HepG2 (cell line): ENCODE data around the gene LRFN2. TPM values are rescaled to one million over a fixed set of nuclear protein-coding genes. Genes with fewer than 3 reads are reported as not detected.
A peak's percentile ranks its signal among the peaks of the same experiment; 100 is the strongest.

Source experiments
- ATAC-seq: fragments of 200-7000 bp; cut with Tn5 transposase; 3 replicates; pipeline ENCODE4 v1.9.1; 2020; ENCODE audit warnings: mild to moderate bottlenecking, moderate library complexity
- BruUV-seq: library from RNA; stranded (reverse); fragments of 400-500 nt; replicated peaks from 2 replicates; lab custom pipeline; 2021; lab: Mats Ljungman, UMichigan
- CTCF ChIA-PET: fragments of 300-600 bp; formaldehyde crosslinking; extraction: SDS; loops from one replicate; lab custom pipeline; 2021; ENCODE audit warnings: low total read pairs, inconsistent platforms, low intra/inter-chr PET ratio; lab: Yijun Ruan, JAX
- POLR2A ChIA-PET: fragments of 350-600 bp; sonication (Branson Sonifier 250); formaldehyde crosslinking; loops from one replicate; lab custom pipeline; 2020; ENCODE audit warnings: antibody characterized with exemption, inconsistent platforms; lab: Yijun Ruan, JAX
- DNase-seq: peaks from one replicate; pipeline ENCODE4 v3.0.0-alpha.2; 2015; ENCODE audit warnings: low spot score
- FAIRE-seq: peaks from 3 replicates; lab custom pipeline; 2011; peaks lifted over from hg19 to GRCh38; lab: Jason Lieb, UNC
- H2AFZ ChIP-seq: one replicate; pipeline ENCODE4 v1.6.1; 2011; ENCODE audit warnings: low read length, inconsistent platforms
- H3K27ac ChIP-seq: fragments of 300-600 bp; 3 replicates; pipeline ENCODE4 v1.8.0; 2011; ENCODE audit warnings: mixed run types, mild to moderate bottlenecking, mixed read lengths, low read length, inconsistent platforms; ENCODE audit not compliant: insufficient read depth; ENCODE audit errors: extremely low read length
- H3K27me3 ChIP-seq, 2 experiments: fragments of 200-600 bp in 1 of 2; 2 replicates in 1 of 2; 3 replicates in 1 of 2; pipeline versions ENCODE4 v1.6.0 to v1.8.0; 2011; ENCODE audit warnings: low read length in 2 of 2, mild to moderate bottlenecking in 2 of 2, moderate library complexity in 2 of 2, inconsistent platforms in 1 of 2; ENCODE audit not compliant: insufficient read depth in 2 of 2, control insufficient read depth in 1 of 2
- H3K36me3 ChIP-seq, 2 experiments: fragments of 200-600 bp in 1 of 2; replicated peaks in 1 of 2; 2 replicates in 1 of 2; 3 replicates in 1 of 2; pipeline versions ENCODE4 v1.5.1 to v1.8.0; 2011; ENCODE audit warnings: low read length in 2 of 2, inconsistent platforms in 1 of 2; ENCODE audit not compliant: insufficient read depth in 2 of 2, control insufficient read depth in 1 of 2
- H3K4me1 ChIP-seq: 2 replicates; pipeline ENCODE4 v1.5.1; 2012; ENCODE audit warnings: low read length, inconsistent platforms; ENCODE audit not compliant: insufficient read depth
- H3K4me2 ChIP-seq: 2 replicates; pipeline ENCODE4 v1.6.0; 2011; ENCODE audit warnings: low read depth, low read length, inconsistent platforms
- H3K4me3 ChIP-seq, 3 experiments: fragments of 200-600 bp in 1 of 3; sonication (generic), shearing (Covaris generic) in 1 of 3; replicated peaks in 1 of 3; 2 replicates each; pipeline ENCODE4 v1.5.1; 2011 to 2016; ENCODE audit warnings: low read length in 3 of 3, inconsistent platforms in 2 of 3, low read depth in 2 of 3, mild to moderate bottlenecking in 2 of 3, control low read depth in 1 of 3, mixed read lengths in 1 of 3; ENCODE audit not compliant: insufficient read depth in 1 of 3
- H3K79me2 ChIP-seq: one replicate; pipeline ENCODE4 v1.6.1; 2011; ENCODE audit warnings: low read length, inconsistent platforms; ENCODE audit not compliant: insufficient read depth
- H3K9ac ChIP-seq: 2 replicates; pipeline ENCODE4 v1.6.0; 2011; ENCODE audit warnings: mild to moderate bottlenecking, low read depth, low read length, inconsistent platforms; ENCODE audit not compliant: insufficient read depth
- H3K9me3 ChIP-seq: 2 replicates; pipeline ENCODE4 v1.5.1; 2012; ENCODE audit warnings: mild to moderate bottlenecking, low read length
- H4K20me1 ChIP-seq: 2 replicates; pipeline ENCODE4 v1.6.0; 2011; ENCODE audit warnings: inconsistent platforms, mild to moderate bottlenecking, low read length, moderate library complexity; ENCODE audit not compliant: insufficient read depth
- GLI4 ChIP-seq: sonication (generic); formaldehyde crosslinking; IDR thresholded peaks from 2 replicates; pipeline ENCODE4 v1.5.1; 2020; ENCODE audit warnings: missing genetic modification reagents, mild to moderate bottlenecking, moderate library complexity, borderline replicate concordance
- HOMEZ ChIP-seq: IDR thresholded peaks from 2 replicates; pipeline ENCODE4 v1.6.1; 2016; ENCODE audit warnings: low read depth
- MAFF ChIP-seq: IDR thresholded peaks from 2 replicates; pipeline ENCODE4 v1.6.1; 2011; ENCODE audit warnings: low read depth, low read length, improper control_type of control experiment
- MAFK ChIP-seq, 2 experiments: IDR thresholded peaks in 1 of 2; conservative IDR thresholded peaks in 1 of 2; 2 replicates each; pipeline ENCODE4 v1.6.1; 2011; ENCODE audit warnings: improper control_type of control experiment in 2 of 2, low read length in 2 of 2
- REPIN1 ChIP-seq: sonication (generic); formaldehyde crosslinking; IDR thresholded peaks from 2 replicates; pipeline ENCODE4 v1.8.0; 2022; ENCODE audit warnings: missing genetic modification reagents, low read depth, mild to moderate bottlenecking, borderline replicate concordance
- SP4 ChIP-seq: sonication (generic); formaldehyde crosslinking; IDR thresholded peaks from 2 replicates; pipeline ENCODE4 v1.8.1; 2023; ENCODE audit warnings: mild to moderate bottlenecking, missing genetic modification reagents
- TERF1 ChIP-seq: sonication (generic); formaldehyde crosslinking; IDR thresholded peaks from 2 replicates; pipeline ENCODE4 v1.8.0; 2022; ENCODE audit warnings: mild to moderate bottlenecking, missing genetic modification reagents, moderate library complexity
- THAP7 ChIP-seq: sonication (generic); formaldehyde crosslinking; IDR thresholded peaks from 2 replicates; pipeline ENCODE4 v1.8.1; 2023; ENCODE audit warnings: mild to moderate bottlenecking, missing genetic modification reagents
- ZNF232 ChIP-seq: sonication (generic); formaldehyde crosslinking; IDR thresholded peaks from 2 replicates; pipeline ENCODE4 v1.4.0; 2020; ENCODE audit warnings: missing genetic modification reagents, borderline replicate concordance
- ZNF281 ChIP-seq: sonication (generic); formaldehyde crosslinking; IDR thresholded peaks from 2 replicates; pipeline ENCODE4 v1.4.0; 2020; ENCODE audit warnings: missing genetic modification reagents, borderline replicate concordance
- WGBS: methylation state at CpG from one replicate; pipeline ENCODE4 v1.1.6; 2017; ENCODE audit warnings: low lambda C conversion rate; 5-methylcytosine and 5-hydroxymethylcytosine counted together
- in situ Hi-C: cut with HindIII; loops from 2 replicates; pipeline ENCODE4 v1.10.0; 2017; ENCODE audit warnings: low pct_unique_long_range_greater_than_20kb; ENCODE audit not compliant: extremely low pct_ligation_motif_present
- intact Hi-C: fragments of 100-400 bp; cut with micrococcal nuclease; formaldehyde crosslinking; loops from one replicate; pipeline ENCODE4 v1.10.0; 2022; ENCODE audit not compliant: unreplicated experiment
- polyA plus RNA-seq, 8 experiments: library from polyadenylated mRNA; depleted of rRNA in 3 of 8; stranded (reverse) in 7 of 8; unstranded in 1 of 8; fragments of >200 nt; fragmentation: Illumina TruSeq in 4 of 8; extraction: Trizol in 4 of 8; gene quantifications; 2 replicates each; pipeline versions ENCODE4 v1.2.1 to v1.2.3, GENCODE V29; 2011 to 2016; ENCODE audit warnings: low read depth in 4 of 8, missing spikeins in 1 of 8, mixed read lengths in 1 of 8; ENCODE audit not compliant: insufficient read depth in 1 of 8
- total RNA-seq, 5 experiments: library from RNA; depleted of rRNA; stranded (reverse); fragments of >200 nt; fragmentation: Illumina TruSeq; extraction: Trizol; gene quantifications; 2 replicates each; pipeline ENCODE4 v1.2.3, GENCODE V29; 2016; ENCODE audit warnings: low read depth in 1 of 5

LRFN2 gene
- total and polyA plus RNA-seq, 2 of the 13 experiments (the other 11 are each of a cell fraction or from before 2014, with no cell fraction given): not detected

GRCh38 chr6:40480678-40481077, 106.5 kb downstream of the LRFN2 start:
- no TSS peak for BruUV-seq
- Histone ChIP-seq H2AFZ (no peak overlapping the region), H4K20me1 (no peaks in the 10 kb centered on the region), H3K27me3 (peaks cover 0 to 27% of the 10 kb centered on the region in 2 experiments; a peak in 4 of 5 replicates), H3K4me2 (no peak overlapping the region), H3K79me2 (no peaks in the 10 kb centered on the region), H3K9me3 (no peaks in the 10 kb centered on the region), H3K4me1 (no peaks in the 10 kb centered on the region), H3K27ac (no peak overlapping the region), H3K4me3 (no peak overlapping the region), H3K9ac (no peak overlapping the region), H3K36me3 (no peaks in the 10 kb centered on the region)
- ChIA-PET CTCF (no interaction called here), POLR2A (no interaction called here)
- DNase-seq (no peak), FAIRE-seq (no peak), ATAC-seq (no peak)
- in situ Hi-C loops: no loop called here
- 2% methylated on average over 2 of the region's 2 CpGs for WGBS
- intact Hi-C loops: no loop called here
- TF ChIP-seq SP4 (CRISPR knock-in tag): no peak
- TF ChIP-seq MAFF: peak; percentile 71
- TF ChIP-seq MAFK (conservative IDR thresholded peaks at IDR 0.05 in 1 of 2, IDR thresholded peaks at IDR 0.05 in 1 of 2; ENCODE audit: low read length in 2 of 2): peak; percentile 67 to 83; a peak in 3 of 4 replicates

GRCh38 chr6:40479706-40480105, 107.5 kb downstream of the LRFN2 start:
- POLR2A ChIA-PET: no interaction called here
- CTCF ChIA-PET: no interaction called here
- 12% methylated on average over 7 of the region's 7 CpGs for WGBS
- peaks cover 0 to 25% of the 10 kb centered on the region in 2 experiments; a peak in 4 of 5 replicates for H3K27me3 ChIP-seq
- H3K36me3 ChIP-seq: no peaks in the 10 kb centered on the region
- H3K9ac ChIP-seq: no peak overlapping the region
- H3K4me3 ChIP-seq: no peak overlapping the region
- H3K4me2 ChIP-seq: no peak overlapping the region
- FAIRE-seq: no peak
- BruUV-seq: no TSS peak
- DNase-seq: no peak
- TF ChIP-seq ZNF232: no peak
- no peak for TF ChIP-seq TERF1 (CRISPR knock-in tag)
- no peak for TF ChIP-seq HOMEZ (CRISPR knock-in tag)
- no peak for TF ChIP-seq REPIN1 (CRISPR knock-in tag)
- no peak for TF ChIP-seq GLI4 (CRISPR knock-in tag)
- TF ChIP-seq ZNF281 (CRISPR knock-in tag): no peak
- TF ChIP-seq THAP7 (CRISPR knock-in tag): no peak
- TF ChIP-seq, all 625 proteins: peak for 0
- intact Hi-C loops: no loop called here
- Histone ChIP-seq H3K79me2 (no peaks in the 10 kb centered on the region), H3K4me1 (no peaks in the 10 kb centered on the region), H4K20me1 (no peaks in the 10 kb centered on the region), H3K9me3 (no peaks in the 10 kb centered on the region), H2AFZ (no peak overlapping the region), H3K27ac (no peak overlapping the region)
- in situ Hi-C loops: no loop called here
- ATAC-seq: no peak
